Sigmoid colon (tissue), 4 donors: ENCODE data around the gene GALNT14.

Experiments used
- POLR2A ChIP-seq, 2 donors: fragments of 450-650 bp; IDR thresholded peaks; one replicate each; pipeline ENCODE4 v1.6.1; 2016; ENCODE audit warnings: antibody characterized with exemption in 2 of 2, mild to moderate bottlenecking in 2 of 2, moderate library complexity in 2 of 2
- POLR2AphosphoS5 ChIP-seq, 4 donors: sonication (generic); formaldehyde crosslinking; IDR thresholded peaks; one replicate each; pipeline ENCODE4 v1.6.1; 2017; ENCODE audit warnings: antibody characterized with exemption in 4 of 4

- no peak for TF ChIP-seq POLR2AphosphoS5 (IDR thresholded peaks at IDR 0.05)
- no peak for TF ChIP-seq POLR2A (IDR thresholded peaks at IDR 0.05)
These were observed 77.8 kb downstream of the GALNT14 start for GRCh38 chr2:31060397-31060796.
